Spleen (tissue), 11 donors: ENCODE results near the gene UBR4. TPM values are rescaled to one million over a fixed set of nuclear protein-coding genes. Genes with fewer than 3 reads are reported as not detected.
A peak's percentile ranks its signal among the peaks of the same experiment; 100 is the strongest.

Source experiments
- DNase-seq: peaks from one replicate; pipeline ENCODE4 v3.0.0-alpha.2; 2020
- H3K27ac ChIP-seq, 8 donors: fragments of 200-600 bp; sonication (generic) in 7 of 8; 1 replicate in 4 of 8; 2 replicates in 4 of 8; pipeline versions ENCODE4 v1.5.0 to v1.8.0; 2016 to 2021; ENCODE audit warnings: inconsistent platforms in 4 of 8, mild to moderate bottlenecking in 4 of 8, moderate library complexity in 1 of 8
- H3K27me3 ChIP-seq, 7 donors: fragments of 200-600 bp; sonication (generic) in 6 of 7; replicated peaks in 1 of 7; 1 replicate in 4 of 7; 2 replicates in 3 of 7; pipeline versions ENCODE4 v1.5.0 to v1.8.0; 2016 to 2021; ENCODE audit warnings: inconsistent platforms in 3 of 7, mild to moderate bottlenecking in 1 of 7
- H3K36me3 ChIP-seq, 6 donors: fragments of 200-600 bp; sonication (generic) in 5 of 6; 1 replicate in 4 of 6; 2 replicates in 2 of 6; pipeline versions ENCODE4 v1.5.0 to v1.8.0; 2016 to 2021; ENCODE audit warnings: inconsistent platforms in 2 of 6
- H3K4me1 ChIP-seq, 6 donors: fragments of 200-600 bp; sonication (generic) in 5 of 6; 1 replicate in 3 of 6; 2 replicates in 3 of 6; pipeline versions ENCODE4 v1.5.0 to v1.8.0; 2016 to 2021; ENCODE audit warnings: inconsistent platforms in 3 of 6
- H3K4me3 ChIP-seq, 8 donors: fragments of 200-600 bp; sonication (generic) in 7 of 8; 1 replicate in 4 of 8; 2 replicates in 4 of 8; pipeline versions ENCODE4 v1.5.0 to v1.8.0; 2016 to 2021; ENCODE audit warnings: inconsistent platforms in 4 of 8, mild to moderate bottlenecking in 4 of 8, moderate library complexity in 2 of 8
- H3K9me3 ChIP-seq, 8 donors: fragments of 200-600 bp; sonication (generic) in 7 of 8; 1 replicate in 4 of 8; 2 replicates in 4 of 8; pipeline versions ENCODE4 v1.5.0 to v1.8.0; 2016 to 2021; ENCODE audit warnings: inconsistent platforms in 4 of 8
- CTCF ChIP-seq, 11 experiments: fragments of 200-600 bp in 7 of 11; fragments of 450-650 bp in 4 of 11; sonication (generic) in 4 of 11; IDR thresholded peaks in 8 of 11; conservative IDR thresholded peaks in 3 of 11; 1 replicate in 7 of 11; 2 replicates in 4 of 11; pipeline versions ENCODE4 v1.4.0 to v1.8.0; 2016 to 2021; ENCODE audit warnings: antibody characterized with exemption in 11 of 11, inconsistent platforms in 4 of 11, mild to moderate bottlenecking in 1 of 11
- POLR2A ChIP-seq, 3 donors: fragments of 450-650 bp; IDR thresholded peaks; one replicate each; pipeline ENCODE4 v1.5.1; 2017; ENCODE audit warnings: antibody characterized with exemption in 3 of 3, mild to moderate bottlenecking in 1 of 3
- POLR2AphosphoS5 ChIP-seq, 3 donors: sonication (generic); formaldehyde crosslinking; IDR thresholded peaks; one replicate each; pipeline ENCODE4 v1.5.1; 2017; ENCODE audit warnings: antibody characterized with exemption in 3 of 3
- WGBS, 5 donors: extraction: QIAGEN DNeasy Blood & Tissue Kit in 3 of 5; methylation state at CpG; one replicate each; pipeline versions ENCODE4 v1.1.5 to v1.1.7; 2013 to 2018; 5-methylcytosine and 5-hydroxymethylcytosine counted together
- intact Hi-C: fragments of 100-400 bp; cut with DNase I; formaldehyde crosslinking; loops from one replicate; pipeline ENCODE4 v1.15.0; 2023; ENCODE audit warnings: low total_unique reads
- polyA plus RNA-seq, 3 donors: library from polyadenylated mRNA; stranded (reverse); fragments of 200-250 nt; gene quantifications; one replicate each; pipeline ENCODE4 v1.2.1, GENCODE V29; 2013
- total RNA-seq, 7 donors: library from RNA; depleted of rRNA in 3 of 7; stranded (reverse); fragments of >200 nt in 3 of 7; fragmentation: NEBNext Ultra II Directional in 4 of 7; extraction: Animal tissue kit (Norgen Biotek cat#: 25700) in 4 of 7; gene quantifications; one replicate each; pipeline versions ENCODE4 v1.1.0 to v1.2.1, GENCODE V29; 2016 to 2021
- donor health status: healthy with polysubstance abuse.
- donor health status: DM: no; HTN: no; CAD: no; lungs with moderate emphysema.
- donor health status: DM: no; HTN: no; CAD: no.
- donor health status: Bipolar disorder and iron deficiency.
- donor health status: healthy.
- donor health status: DM: no; HTN: no; CAD: no.
- donor health status: DM: yes; HTN: yes; CAD: no.

UBR4 gene
- total and polyA plus RNA-seq, 10 donors = 72.5 to 184 (median 149) TPM

- no peaks in the 10 kb centered on the region for H3K27me3 ChIP-seq
- no peak overlapping the region for H3K4me3 ChIP-seq
- DNase-seq = no peak
- peaks cover 0 to 72% (median 30%) of the 10 kb centered on the region in 6 donors for H3K4me1 ChIP-seq
- peaks cover 0 to 100% (median 97%) of the 10 kb centered on the region in 6 donors for H3K36me3 ChIP-seq
- TF ChIP-seq CTCF (IDR thresholded peaks at IDR 0.05 in 8 of 11, conservative IDR thresholded peaks at IDR 0.05 in 3 of 11) (no peak), POLR2A (IDR thresholded peaks at IDR 0.05) (no peak), POLR2AphosphoS5 (IDR thresholded peaks at IDR 0.05) (peak in 2 of 3 donors; percentile 17 to 18)
- WGBS, 5 donors = 86 to 95% (median 94%) methylated on average over 20 of the region's 20 CpGs
- peak overlapping the region in 2 of 8 donors; percentile 59 to 82 for H3K27ac ChIP-seq
- no peaks in the 10 kb centered on the region for H3K9me3 ChIP-seq
- intact Hi-C loops = no loop called here
Measured at GRCh38 chr1:19084206-19084738, 125.8 kb downstream of the UBR4 start.

- Histone ChIP-seq H3K9me3 (no peaks in the 10 kb centered on the region), H3K4me3 (no peak overlapping the region), H3K4me1 (peaks cover 0 to 69% (median 30%) of the 10 kb centered on the region in 6 donors), H3K36me3 (peaks cover 0 to 100% (median 97%) of the 10 kb centered on the region in 6 donors), H3K27me3 (no peaks in the 10 kb centered on the region), H3K27ac (peak overlapping the region in 7 of 8 donors; percentile 28 to 86 (median 82))
- no peak for DNase-seq
- TF ChIP-seq POLR2AphosphoS5 (IDR thresholded peaks at IDR 0.05) (peak in 1 of 3 donors; percentile 24), CTCF (IDR thresholded peaks at IDR 0.05 in 8 of 11, conservative IDR thresholded peaks at IDR 0.05 in 3 of 11) (no peak), POLR2A (IDR thresholded peaks at IDR 0.05) (no peak)
- intact Hi-C loops = no loop called here
- 57 to 73% (median 62%) methylated on average over 7 of the region's 7 CpGs for WGBS, 5 donors
Measured at GRCh38 chr1:19083081-19083480, 127.0 kb downstream of the UBR4 start.

- Histone ChIP-seq H3K4me1 (peaks cover 0 to 52% (median 29%) of the 10 kb centered on the region in 6 donors), H3K36me3 (peaks cover 3 to 100% (median 97%) of the 10 kb centered on the region in 6 donors), H3K9me3 (no peaks in the 10 kb centered on the region), H3K27ac (peak overlapping the region; percentile 22 to 86 (median 82)), H3K4me3 (peak overlapping the region in 4 of 8 donors; percentile 8 to 48 (median 21)), H3K27me3 (no peaks in the 10 kb centered on the region)
- TF ChIP-seq CTCF (IDR thresholded peaks at IDR 0.05 in 8 of 11, conservative IDR thresholded peaks at IDR 0.05 in 3 of 11) (no peak), POLR2AphosphoS5 (IDR thresholded peaks at IDR 0.05) (peak; percentile 10 to 69 (median 18))
- DNase-seq = no peak
- WGBS, 5 donors = 37 to 67% (median 42%) methylated on average over 21 of the region's 21 CpGs
- intact Hi-C loops = no loop called here
Measured at GRCh38 chr1:19081218-19081893, 128.7 kb downstream of the UBR4 start.

GRCh38 chr1:19080721-19081120 is 129.3 kb downstream of the UBR4 start:
- peaks cover 0 to 51% (median 29%) of the 10 kb centered on the region in 6 donors for H3K4me1 ChIP-seq
- intact Hi-C loops = no loop called here
- H3K4me3 ChIP-seq = peak overlapping the region in 3 of 8 donors; percentile 19 to 48 (median 23)
- TF ChIP-seq POLR2A (IDR thresholded peaks at IDR 0.05) = no peak
- no peak for TF ChIP-seq POLR2AphosphoS5 (IDR thresholded peaks at IDR 0.05)
- no peak for TF ChIP-seq CTCF (IDR thresholded peaks at IDR 0.05 in 8 of 11, conservative IDR thresholded peaks at IDR 0.05 in 3 of 11)
- no peaks in the 10 kb centered on the region for H3K9me3 ChIP-seq
- DNase-seq = no peak
- no peaks in the 10 kb centered on the region for H3K27me3 ChIP-seq
- peaks cover 10 to 100% (median 98%) of the 10 kb centered on the region in 6 donors for H3K36me3 ChIP-seq
- WGBS, 5 donors = 58 to 87% (median 75%) methylated on average over 3 of the region's 3 CpGs
- peak overlapping the region; percentile 22 to 86 (median 82) for H3K27ac ChIP-seq
